RWPE2 (cell line): ENCODE results near the gene PLK3.
A peak's percentile ranks its signal among the peaks of the same experiment; 100 is the strongest.

Source experiments
- ATAC-seq: fragments of 200-7000 bp; cut with Tn5 transposase; 3 replicates; pipeline ENCODE4 v1.9.1; 2021; ENCODE audit warnings: low read depth
- DNase-seq: peaks from one replicate; pipeline ENCODE4 v3.0.0-alpha.2; 2020; ENCODE audit warnings: low spot score
- H3K27ac ChIP-seq: fragments of 450-650 bp; 2 replicates; pipeline ENCODE4 v1.5.1; 2017; ENCODE audit warnings: mild to moderate bottlenecking; ENCODE audit not compliant: poor library complexity, severe bottlenecking
- H3K27me3 ChIP-seq: fragments of 250-450 bp; sonication (Bioruptor Pico); 2 replicates; pipeline ENCODE4 v1.5.1; 2021; ENCODE audit warnings: mild to moderate bottlenecking, moderate library complexity; ENCODE audit not compliant: insufficient read depth, poor library complexity, severe bottlenecking
- H3K36me3 ChIP-seq: fragments of 250-450 bp; sonication (Bioruptor Pico); 2 replicates; pipeline ENCODE4 v1.5.1; 2020; ENCODE audit warnings: low read depth, mild to moderate bottlenecking, moderate library complexity
- H3K4me1 ChIP-seq: fragments of 250-450 bp; sonication (Bioruptor Pico); 2 replicates; pipeline ENCODE4 v1.5.1; 2021; ENCODE audit warnings: mild to moderate bottlenecking, moderate library complexity; ENCODE audit not compliant: insufficient read depth, poor library complexity, severe bottlenecking
- H3K4me3 ChIP-seq: fragments of 250-450 bp; sonication (Bioruptor Pico); 2 replicates; pipeline ENCODE4 v1.5.1; 2021; ENCODE audit warnings: mild to moderate bottlenecking, moderate library complexity; ENCODE audit not compliant: severe bottlenecking
- H3K9me3 ChIP-seq: fragments of 250-450 bp; sonication (Bioruptor Pico); 2 replicates; pipeline ENCODE4 v1.5.1; 2021; ENCODE audit warnings: mild to moderate bottlenecking, moderate library complexity; ENCODE audit not compliant: severe bottlenecking
- CTCF ChIP-seq: fragments of 450-650 bp; IDR thresholded peaks from one replicate; pipeline ENCODE4 v1.5.1; 2017; ENCODE audit warnings: mild to moderate bottlenecking, moderate library complexity; ENCODE audit not compliant: poor library complexity, severe bottlenecking

Gene PLK3

GRCh38 chr1:44806025-44806703 lies 6.0 kb downstream of the PLK3 start:
- Histone ChIP-seq H3K9me3 (no peaks in the 10 kb centered on the region), H3K27me3 (no peaks in the 10 kb centered on the region), H3K4me3 (no peak overlapping the region), H3K27ac (peak overlapping the region; percentile 96), H3K36me3 (peaks cover 51% of the 10 kb centered on the region), H3K4me1 (peaks cover 28% of the 10 kb centered on the region)
- TF ChIP-seq CTCF: no peak
- no peak for ATAC-seq
- no peak for DNase-seq

- H3K36me3 ChIP-seq: peaks cover 45% of the 10 kb centered on the region
- no peaks in the 10 kb centered on the region for H3K27me3 ChIP-seq
- H3K4me3 ChIP-seq: no peak within 1 kb of the TSS
- DNase-seq (no peak), ATAC-seq (peak; percentile 18)
- TF ChIP-seq CTCF: no peak
- H3K9me3 ChIP-seq: no peaks in the 10 kb centered on the region
- peaks cover 28% of the 10 kb centered on the region for H3K4me1 ChIP-seq
- peak within 1 kb of the TSS; percentile 96 for H3K27ac ChIP-seq
Measured at GRCh38 chr1:44806704-44807363, 6.7 kb downstream of the PLK3 start, which contains the start of gene DYNLT4. Gene DYNLT4, minus strand, starts transcription at chr1:44807351. Its CDS starts 683 bp downstream, at chr1:44806668.

GRCh38 chr1:44807364-44808062 lies 7.3 kb downstream of the PLK3 start:
- ATAC-seq (peak; percentile 82), DNase-seq (peak; percentile 99)
- Histone ChIP-seq H3K9me3 (no peaks in the 10 kb centered on the region), H3K4me3 (no peak overlapping the region), H3K4me1 (peaks cover 28% of the 10 kb centered on the region), H3K27me3 (no peaks in the 10 kb centered on the region), H3K27ac (peak overlapping the region; percentile 96), H3K36me3 (peaks cover 38% of the 10 kb centered on the region)
- TF ChIP-seq CTCF: no peak

GRCh38 chr1:44808063-44808937 lies 8.1 kb downstream of the PLK3 start, which contains the start of gene BTBD19:
Gene BTBD19, plus strand, starts transcription at chr1:44808523. Its CDS starts 298 bp downstream, at chr1:44808821.
- no peaks in the 10 kb centered on the region for H3K27me3 ChIP-seq
- H3K36me3 ChIP-seq: peaks cover 30% of the 10 kb centered on the region
- no peaks in the 10 kb centered on the region for H3K9me3 ChIP-seq
- DNase-seq (no peak), ATAC-seq (no peak)
- peaks cover 28% of the 10 kb centered on the region for H3K4me1 ChIP-seq
- no peak for TF ChIP-seq CTCF
- H3K4me3 ChIP-seq: no peak within 1 kb of the TSS
- H3K27ac ChIP-seq: peak within 1 kb of the TSS; percentile 96
